ENCODE measurements around the gene TNFSF15.

DNA sequence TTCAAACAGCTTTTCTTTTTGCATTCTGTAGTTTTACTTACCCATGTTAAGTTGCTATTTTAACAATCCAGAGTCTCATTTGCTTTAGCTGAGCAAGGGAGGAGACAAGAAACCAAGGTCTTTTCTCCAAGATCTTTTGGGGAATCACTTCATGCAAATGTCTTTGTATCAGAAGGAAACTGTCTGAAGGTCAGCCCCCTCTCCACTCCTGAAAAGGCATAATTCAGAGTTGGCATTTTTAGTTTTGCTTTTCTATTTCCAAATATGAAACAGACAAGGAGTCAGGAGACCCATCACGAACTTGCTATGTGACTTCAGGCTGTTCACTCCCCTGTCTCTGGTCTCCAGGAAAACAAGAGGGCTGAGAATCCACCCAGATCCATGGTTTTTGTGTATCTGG lies 12.3 kb upstream of the TNFSF15 start:
- TF ChIP-seq, protein P1, sequence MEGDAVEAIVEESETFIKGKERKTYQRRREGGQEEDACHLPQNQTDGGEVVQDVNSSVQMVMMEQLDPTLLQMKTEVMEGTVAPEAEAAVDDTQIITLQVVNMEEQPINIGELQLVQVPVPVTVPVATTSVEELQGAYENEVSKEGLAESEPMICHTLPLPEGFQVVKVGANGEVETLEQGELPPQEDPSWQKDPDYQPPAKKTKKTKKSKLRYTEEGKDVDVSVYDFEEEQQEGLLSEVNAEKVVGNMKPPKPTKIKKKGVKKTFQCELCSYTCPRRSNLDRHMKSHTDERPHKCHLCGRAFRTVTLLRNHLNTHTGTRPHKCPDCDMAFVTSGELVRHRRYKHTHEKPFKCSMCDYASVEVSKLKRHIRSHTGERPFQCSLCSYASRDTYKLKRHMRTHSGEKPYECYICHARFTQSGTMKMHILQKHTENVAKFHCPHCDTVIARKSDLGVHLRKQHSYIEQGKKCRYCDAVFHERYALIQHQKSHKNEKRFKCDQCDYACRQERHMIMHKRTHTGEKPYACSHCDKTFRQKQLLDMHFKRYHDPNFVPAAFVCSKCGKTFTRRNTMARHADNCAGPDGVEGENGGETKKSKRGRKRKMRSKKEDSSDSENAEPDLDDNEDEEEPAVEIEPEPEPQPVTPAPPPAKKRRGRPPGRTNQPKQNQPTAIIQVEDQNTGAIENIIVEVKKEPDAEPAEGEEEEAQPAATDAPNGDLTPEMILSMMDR (IDR thresholded peaks at IDR 0.05): no peak
- no peak for TF ChIP-seq POLR2A (IDR thresholded peaks at IDR 0.05)
